Hepatocyte (in vitro differentiated cells): ENCODE measurements around the gene ARHGAP25. TPM values are rescaled to one million over a fixed set of nuclear protein-coding genes. Genes with fewer than 3 reads are reported as not detected.
A peak's percentile ranks its signal among the peaks of the same experiment; 100 is the strongest.

Experiments
- DNase-seq: peaks from one replicate; pipeline ENCODE4 v3.0.0-alpha.2; 2016; ENCODE audit warnings: low spot score
- H2AFZ ChIP-seq: fragments of 200-600 bp; sonication (generic); 2 replicates; pipeline ENCODE4 v1.6.0; 2016; ENCODE audit warnings: antibody characterized with exemption, mild to moderate bottlenecking
- H3K27ac ChIP-seq: fragments of 200-600 bp; sonication (generic); 2 replicates; pipeline ENCODE4 v1.5.1; 2016; ENCODE audit warnings: mild to moderate bottlenecking
- H3K27me3 ChIP-seq: fragments of 200-600 bp; sonication (generic); 2 replicates; pipeline ENCODE4 v1.6.1; 2016
- H3K36me3 ChIP-seq: fragments of 200-600 bp; sonication (generic); replicated peaks from 2 replicates; pipeline ENCODE4 v1.5.1; 2016; ENCODE audit warnings: low read depth; ENCODE audit not compliant: insufficient read depth
- H3K4me1 ChIP-seq: fragments of 200-600 bp; sonication (generic); 2 replicates; pipeline ENCODE4 v1.5.1; 2016; ENCODE audit warnings: mild to moderate bottlenecking, moderate library complexity; ENCODE audit not compliant: insufficient read depth
- H3K4me2 ChIP-seq: fragments of 200-600 bp; sonication (generic); 2 replicates; pipeline ENCODE4 v1.6.0; 2016
- H3K4me3 ChIP-seq: fragments of 200-600 bp; sonication (generic); 2 replicates; pipeline ENCODE4 v1.5.1; 2016; ENCODE audit warnings: mild to moderate bottlenecking
- H3K79me2 ChIP-seq: fragments of 200-600 bp; sonication (generic); 2 replicates; pipeline ENCODE4 v1.6.0; 2017; ENCODE audit warnings: mild to moderate bottlenecking
- H3K9me2 ChIP-seq: fragments of 200-600 bp; sonication (generic); replicated peaks from 2 replicates; pipeline ENCODE4 v1.6.0; 2017; ENCODE audit warnings: mild to moderate bottlenecking; ENCODE audit not compliant: insufficient read depth
- H3K9me3 ChIP-seq: fragments of 200-600 bp; sonication (generic); 2 replicates; pipeline ENCODE4 v1.5.1; 2016; ENCODE audit warnings: low read depth, mild to moderate bottlenecking
- H4K20me1 ChIP-seq: fragments of 200-600 bp; sonication (generic); 2 replicates; pipeline ENCODE4 v1.6.0; 2016; ENCODE audit warnings: mild to moderate bottlenecking; ENCODE audit not compliant: insufficient read depth, poor library complexity, severe bottlenecking
- EZH2 ChIP-seq: fragments of 200-600 bp; sonication (generic); IDR thresholded peaks from 2 replicates; pipeline ENCODE4 v1.6.1; 2016; ENCODE audit warnings: antibody characterized with exemption, mild to moderate bottlenecking, borderline replicate concordance
- EZH2phosphoT487 ChIP-seq: fragments of 200-600 bp; sonication (generic); IDR thresholded peaks from one replicate; pipeline ENCODE4 v1.6.1; 2018; ENCODE audit warnings: antibody characterized with exemption, mild to moderate bottlenecking, low read depth, moderate library complexity; ENCODE audit not compliant: unreplicated experiment, severe bottlenecking
- WGBS: methylation state at CpG from one replicate; pipeline ENCODE4 v1.1.6; 2016; ENCODE audit warnings: low lambda C conversion rate; ENCODE audit errors: missing lambda C conversion rate; 5-methylcytosine and 5-hydroxymethylcytosine counted together
- polyA plus RNA-seq: library from polyadenylated mRNA; unstranded; fragments of >200 nt; fragmentation: Nextera tagmentation; extraction: Ambion mirVana; gene quantifications from 2 replicates; pipeline ENCODE4 v1.2.1, GENCODE V29; 2016
- total RNA-seq: library from RNA; depleted of rRNA; stranded (reverse); fragments of >200 nt; gene quantifications from 2 replicates; pipeline ENCODE4 v1.2.3, GENCODE V29; 2014
- TF ChIP-seq, protein P1 (sequence below): fragments of 200-600 bp; sonication (generic); IDR thresholded peaks from 2 replicates; pipeline ENCODE4 v1.5.1; 2016; ENCODE audit warnings: antibody characterized with exemption, mild to moderate bottlenecking; ENCODE audit not compliant: poor library complexity

ARHGAP25 gene
- total and polyA plus RNA-seq, 2 experiments from 2014 or later, result 0.21 to 0.47 TPM

DNA sequence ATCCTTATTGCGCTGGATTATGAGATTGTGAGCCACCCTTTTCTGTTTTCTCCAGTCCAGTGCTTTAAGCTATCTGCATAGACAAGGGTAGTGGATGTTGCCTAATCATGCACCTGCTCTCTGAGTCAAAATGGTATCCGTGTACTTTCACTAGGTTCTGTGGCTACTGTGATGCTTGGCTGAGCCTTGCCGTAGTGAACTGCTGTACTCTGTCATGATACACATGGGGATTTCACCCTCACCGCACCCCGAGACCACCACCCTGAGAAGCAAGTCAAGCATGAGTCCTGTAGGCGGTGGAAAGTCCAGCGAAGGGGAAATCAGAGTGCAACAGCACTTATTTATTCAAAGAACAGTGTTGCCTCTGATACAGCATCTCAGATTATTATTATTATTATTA lies 55.0 kb downstream of the ARHGAP25 start:
- no peak for DNase-seq
- H3K27ac ChIP-seq, result no peak overlapping the region
- H3K9me2 ChIP-seq, result no peaks in the 10 kb centered on the region
- no peaks in the 10 kb centered on the region for H4K20me1 ChIP-seq
- H3K4me2 ChIP-seq, result no peak overlapping the region
- TF ChIP-seq EZH2, result no peak
- TF ChIP-seq, protein P1, sequence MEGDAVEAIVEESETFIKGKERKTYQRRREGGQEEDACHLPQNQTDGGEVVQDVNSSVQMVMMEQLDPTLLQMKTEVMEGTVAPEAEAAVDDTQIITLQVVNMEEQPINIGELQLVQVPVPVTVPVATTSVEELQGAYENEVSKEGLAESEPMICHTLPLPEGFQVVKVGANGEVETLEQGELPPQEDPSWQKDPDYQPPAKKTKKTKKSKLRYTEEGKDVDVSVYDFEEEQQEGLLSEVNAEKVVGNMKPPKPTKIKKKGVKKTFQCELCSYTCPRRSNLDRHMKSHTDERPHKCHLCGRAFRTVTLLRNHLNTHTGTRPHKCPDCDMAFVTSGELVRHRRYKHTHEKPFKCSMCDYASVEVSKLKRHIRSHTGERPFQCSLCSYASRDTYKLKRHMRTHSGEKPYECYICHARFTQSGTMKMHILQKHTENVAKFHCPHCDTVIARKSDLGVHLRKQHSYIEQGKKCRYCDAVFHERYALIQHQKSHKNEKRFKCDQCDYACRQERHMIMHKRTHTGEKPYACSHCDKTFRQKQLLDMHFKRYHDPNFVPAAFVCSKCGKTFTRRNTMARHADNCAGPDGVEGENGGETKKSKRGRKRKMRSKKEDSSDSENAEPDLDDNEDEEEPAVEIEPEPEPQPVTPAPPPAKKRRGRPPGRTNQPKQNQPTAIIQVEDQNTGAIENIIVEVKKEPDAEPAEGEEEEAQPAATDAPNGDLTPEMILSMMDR, result no peak
- TF ChIP-seq EZH2phosphoT487, result no peak
- no peaks in the 10 kb centered on the region for H3K27me3 ChIP-seq
- H2AFZ ChIP-seq, result no peak overlapping the region
- H3K9me3 ChIP-seq, result no peaks in the 10 kb centered on the region
- no peaks in the 10 kb centered on the region for H3K79me2 ChIP-seq
- H3K4me3 ChIP-seq, result no peak overlapping the region
- H3K4me1 ChIP-seq, result no peaks in the 10 kb centered on the region
- no peaks in the 10 kb centered on the region for H3K36me3 ChIP-seq
- 95% methylated on average over 7 of the region's 7 CpGs for WGBS

DNA sequence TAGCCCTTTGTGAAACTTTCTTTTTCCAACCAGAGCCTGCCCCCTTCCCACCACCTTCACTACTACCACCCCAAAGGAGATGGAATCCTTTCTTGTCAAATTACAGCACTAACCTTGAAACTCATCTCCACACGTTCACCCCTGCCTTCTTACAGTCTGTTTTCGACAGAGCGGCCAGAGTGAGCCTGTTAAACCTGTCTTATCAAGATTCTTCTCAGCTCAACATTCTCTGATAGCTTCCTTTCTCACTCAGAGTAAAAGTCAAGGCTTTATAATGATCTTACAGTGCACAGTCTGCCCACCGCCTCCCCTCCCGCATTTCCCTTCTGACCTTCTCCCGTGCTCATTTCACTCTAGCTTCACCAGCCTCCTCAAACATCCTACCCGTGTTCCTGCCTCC lies 56.0 kb downstream of the ARHGAP25 start:
- TF ChIP-seq, protein P1, result no peak
- TF ChIP-seq EZH2, result no peak
- TF ChIP-seq EZH2phosphoT487, result no peak

DNA sequence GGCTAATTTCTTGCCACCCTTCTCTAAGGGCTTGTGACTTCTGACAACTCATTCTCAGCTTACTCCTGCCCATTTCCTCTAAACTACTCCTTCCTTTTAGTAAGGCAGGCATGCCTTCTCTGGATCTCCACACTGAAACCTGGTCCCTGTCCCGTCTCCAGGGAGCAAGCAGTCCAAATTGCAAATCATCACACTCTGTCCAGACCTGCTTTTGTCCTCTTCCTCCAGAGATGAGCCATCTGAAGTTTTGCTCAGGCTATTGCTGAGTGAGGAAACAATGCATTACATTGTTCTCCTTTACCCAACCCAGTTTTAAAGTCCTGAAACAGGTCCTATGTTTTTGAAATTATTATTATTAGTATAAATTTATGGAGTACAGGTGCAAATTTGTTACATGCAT lies 57.3 kb downstream of the ARHGAP25 start:
- Histone ChIP-seq H3K9me3 (no peaks in the 10 kb centered on the region), H3K36me3 (no peaks in the 10 kb centered on the region), H3K4me1 (no peaks in the 10 kb centered on the region), H3K27ac (no peak overlapping the region), H3K27me3 (no peaks in the 10 kb centered on the region), H3K9me2 (no peaks in the 10 kb centered on the region), H4K20me1 (no peaks in the 10 kb centered on the region), H2AFZ (no peak overlapping the region), H3K4me2 (no peak overlapping the region), H3K79me2 (no peaks in the 10 kb centered on the region), H3K4me3 (no peak overlapping the region)
- WGBS, result 95% methylated on average over 1 of the region's 1 CpG
- no peak for TF ChIP-seq EZH2phosphoT487
- no peak for DNase-seq

More for the DNA sequence above, 56.0 kb downstream of the ARHGAP25 start:
- 55% methylated on average over 7 of the region's 7 CpGs for WGBS
- Histone ChIP-seq H4K20me1 (no peaks in the 10 kb centered on the region), H3K27ac (peak overlapping the region; percentile 12), H2AFZ (no peak overlapping the region), H3K79me2 (no peaks in the 10 kb centered on the region), H3K9me2 (no peaks in the 10 kb centered on the region), H3K9me3 (no peaks in the 10 kb centered on the region), H3K36me3 (no peaks in the 10 kb centered on the region), H3K4me1 (no peaks in the 10 kb centered on the region), H3K4me3 (no peak overlapping the region), H3K4me2 (no peak overlapping the region), H3K27me3 (no peaks in the 10 kb centered on the region)
- DNase-seq, result no peak

DNA sequence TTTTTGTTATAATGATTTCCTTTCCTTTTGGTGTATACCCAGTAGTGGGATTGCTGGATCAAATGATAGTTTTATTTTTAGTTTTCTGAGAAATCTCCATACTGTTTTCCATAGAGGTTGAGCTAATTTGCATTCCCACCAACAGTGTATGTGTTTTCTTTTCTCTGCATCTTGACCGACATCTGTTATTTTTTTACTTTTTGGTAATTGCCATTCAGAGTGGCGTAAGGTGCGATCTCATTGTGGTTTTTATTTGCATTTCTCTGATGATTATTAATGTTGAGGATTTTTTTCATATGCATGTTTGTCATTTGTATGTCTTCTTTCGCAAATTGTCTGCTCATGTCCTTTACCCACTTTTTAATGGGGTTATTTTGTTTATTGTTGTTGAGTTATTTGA lies 58.1 kb downstream of the ARHGAP25 start:
- Histone ChIP-seq H3K4me1 (no peaks in the 10 kb centered on the region), H3K4me2 (no peak overlapping the region), H3K79me2 (no peaks in the 10 kb centered on the region), H3K36me3 (no peaks in the 10 kb centered on the region), H3K4me3 (no peak overlapping the region), H3K27ac (no peak overlapping the region), H3K9me2 (no peaks in the 10 kb centered on the region), H2AFZ (no peak overlapping the region), H3K27me3 (no peaks in the 10 kb centered on the region), H4K20me1 (no peaks in the 10 kb centered on the region), H3K9me3 (no peaks in the 10 kb centered on the region)
- TF ChIP-seq, protein P1, result no peak
- no peak for TF ChIP-seq EZH2phosphoT487
- 95% methylated on average over 4 of the region's 4 CpGs for WGBS
- no peak for DNase-seq
